Measurements from ENCODE around the gene AKR1C1. TPM values are rescaled to one million over a fixed set of nuclear protein-coding genes. Genes with fewer than 3 reads are reported as not detected.
"Not testable (repeated sequence)": the region's sequence is repeated elsewhere in the genome, so short reads cannot be mapped to it uniquely, and the experiment has no call there.

Gene AKR1C1
- total RNA-seq, 4 donors from 2014 or later: 47.1 to 94.8 (median 77.5) TPM

DNA sequence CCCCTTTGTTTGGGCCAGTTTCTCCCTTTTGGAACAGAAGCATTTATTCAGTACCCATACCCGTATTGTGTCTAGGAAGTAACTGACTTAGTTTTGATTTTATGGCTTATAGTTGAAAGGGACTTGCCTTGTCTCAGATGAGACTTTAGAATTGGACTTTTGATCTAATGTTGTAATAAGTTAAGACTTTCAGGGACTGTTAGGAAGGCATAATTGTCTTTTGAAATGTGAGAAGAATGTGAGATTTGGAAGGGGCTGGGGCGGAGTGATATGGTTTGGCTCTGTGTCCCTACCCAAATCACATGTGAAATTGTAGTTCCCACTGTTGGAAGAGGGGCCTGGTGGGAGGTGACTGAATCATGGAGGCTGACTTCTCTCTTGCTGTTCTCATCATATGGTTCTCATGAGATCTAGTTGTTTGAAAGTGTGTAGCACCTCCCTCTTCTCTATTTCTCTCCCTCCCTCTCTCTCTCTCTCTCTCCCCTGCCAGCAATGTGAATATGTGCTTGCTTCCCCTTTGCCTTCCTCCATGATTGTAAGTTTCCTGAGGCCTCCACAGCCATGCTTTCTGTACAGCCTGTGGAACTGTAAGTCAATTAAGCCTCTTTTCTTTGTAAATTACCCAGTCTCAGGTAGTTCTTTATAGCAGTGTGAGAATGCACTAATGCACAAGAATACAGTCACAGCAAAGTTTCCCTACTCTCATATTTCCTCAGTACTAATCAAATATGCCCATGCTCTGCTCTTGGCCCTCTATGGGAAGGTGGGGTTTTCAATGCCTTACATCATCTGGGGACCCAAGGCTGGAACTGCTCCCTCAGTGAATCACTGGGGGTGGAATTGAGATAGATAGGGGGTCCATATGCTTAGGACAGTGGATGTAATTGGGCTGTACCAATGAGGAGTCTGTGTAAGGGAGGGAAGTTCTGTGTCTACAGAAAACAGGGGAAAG, 17.2 kb upstream of the AKR1C1 start:
- Histone ChIP-seq H3K4me1 (peaks cover 0 to 64% (median 16%) of the 10 kb centered on the region in 4 donors), H3K27me3 (no peaks in the 10 kb centered on the region), H3K4me3 (no peak overlapping the region), H3K36me3 (no peaks in the 10 kb centered on the region), H3K9me3 (no peaks in the 10 kb centered on the region), H3K27ac (peak overlapping the region in 2 of 4 donors; percentile 73 to 88)
- no peak for DNase-seq (ENCODE audit: low spot score in 2 of 2)
- TF ChIP-seq, protein P1, sequence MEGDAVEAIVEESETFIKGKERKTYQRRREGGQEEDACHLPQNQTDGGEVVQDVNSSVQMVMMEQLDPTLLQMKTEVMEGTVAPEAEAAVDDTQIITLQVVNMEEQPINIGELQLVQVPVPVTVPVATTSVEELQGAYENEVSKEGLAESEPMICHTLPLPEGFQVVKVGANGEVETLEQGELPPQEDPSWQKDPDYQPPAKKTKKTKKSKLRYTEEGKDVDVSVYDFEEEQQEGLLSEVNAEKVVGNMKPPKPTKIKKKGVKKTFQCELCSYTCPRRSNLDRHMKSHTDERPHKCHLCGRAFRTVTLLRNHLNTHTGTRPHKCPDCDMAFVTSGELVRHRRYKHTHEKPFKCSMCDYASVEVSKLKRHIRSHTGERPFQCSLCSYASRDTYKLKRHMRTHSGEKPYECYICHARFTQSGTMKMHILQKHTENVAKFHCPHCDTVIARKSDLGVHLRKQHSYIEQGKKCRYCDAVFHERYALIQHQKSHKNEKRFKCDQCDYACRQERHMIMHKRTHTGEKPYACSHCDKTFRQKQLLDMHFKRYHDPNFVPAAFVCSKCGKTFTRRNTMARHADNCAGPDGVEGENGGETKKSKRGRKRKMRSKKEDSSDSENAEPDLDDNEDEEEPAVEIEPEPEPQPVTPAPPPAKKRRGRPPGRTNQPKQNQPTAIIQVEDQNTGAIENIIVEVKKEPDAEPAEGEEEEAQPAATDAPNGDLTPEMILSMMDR (IDR thresholded peaks at IDR 0.05): no peak
- TF ChIP-seq EP300 (IDR thresholded peaks at IDR 0.05) (no peak), POLR2A (IDR thresholded peaks at IDR 0.05) (no peak)
- 83 to 90% methylated on average over 2 of the region's 2 CpGs for WGBS, 2 donors

DNA sequence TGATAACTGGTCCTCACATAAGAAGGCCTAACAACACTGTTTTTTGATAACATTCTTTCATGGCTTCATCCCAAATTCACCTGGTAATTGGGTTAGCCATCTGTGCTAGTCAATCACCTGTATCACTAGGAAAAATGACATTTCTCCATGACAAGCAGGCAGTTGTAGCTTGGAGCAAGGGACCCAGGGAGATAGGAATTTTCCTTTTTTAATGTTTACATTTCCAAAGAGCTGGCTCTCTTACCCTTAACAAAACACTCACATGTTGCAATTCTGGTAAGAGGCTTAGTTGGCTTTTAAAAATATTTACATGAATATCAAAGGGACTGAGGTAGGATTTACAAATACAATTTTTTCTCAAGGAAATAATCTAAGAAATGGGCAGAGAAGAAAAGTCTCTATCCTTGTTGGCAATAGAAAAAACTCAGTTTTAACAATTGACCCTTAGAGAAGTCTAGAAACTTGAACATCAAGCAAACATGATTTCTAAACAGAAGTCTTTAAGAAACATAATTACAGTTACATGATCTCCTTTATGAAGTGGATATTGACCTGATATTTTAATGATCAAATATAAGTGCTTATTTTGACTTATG, 16.1 kb upstream of the AKR1C1 start:
- no peaks in the 10 kb centered on the region for H3K27me3 ChIP-seq
- no peak for TF ChIP-seq EP300 (IDR thresholded peaks at IDR 0.05)
- TF ChIP-seq, protein P1 (IDR thresholded peaks at IDR 0.05): no peak
- no peak for TF ChIP-seq POLR2A (IDR thresholded peaks at IDR 0.05)
- no peaks in the 10 kb centered on the region for H3K9me3 ChIP-seq
- peaks cover 0 to 62% (median 16%) of the 10 kb centered on the region in 4 donors for H3K4me1 ChIP-seq
- H3K36me3 ChIP-seq: no peaks in the 10 kb centered on the region
- peak overlapping the region; percentile 58 to 88 (median 66) for H3K27ac ChIP-seq
- DNase-seq (ENCODE audit: low spot score in 2 of 2): no peak
- H3K4me3 ChIP-seq: no peak overlapping the region

DNA sequence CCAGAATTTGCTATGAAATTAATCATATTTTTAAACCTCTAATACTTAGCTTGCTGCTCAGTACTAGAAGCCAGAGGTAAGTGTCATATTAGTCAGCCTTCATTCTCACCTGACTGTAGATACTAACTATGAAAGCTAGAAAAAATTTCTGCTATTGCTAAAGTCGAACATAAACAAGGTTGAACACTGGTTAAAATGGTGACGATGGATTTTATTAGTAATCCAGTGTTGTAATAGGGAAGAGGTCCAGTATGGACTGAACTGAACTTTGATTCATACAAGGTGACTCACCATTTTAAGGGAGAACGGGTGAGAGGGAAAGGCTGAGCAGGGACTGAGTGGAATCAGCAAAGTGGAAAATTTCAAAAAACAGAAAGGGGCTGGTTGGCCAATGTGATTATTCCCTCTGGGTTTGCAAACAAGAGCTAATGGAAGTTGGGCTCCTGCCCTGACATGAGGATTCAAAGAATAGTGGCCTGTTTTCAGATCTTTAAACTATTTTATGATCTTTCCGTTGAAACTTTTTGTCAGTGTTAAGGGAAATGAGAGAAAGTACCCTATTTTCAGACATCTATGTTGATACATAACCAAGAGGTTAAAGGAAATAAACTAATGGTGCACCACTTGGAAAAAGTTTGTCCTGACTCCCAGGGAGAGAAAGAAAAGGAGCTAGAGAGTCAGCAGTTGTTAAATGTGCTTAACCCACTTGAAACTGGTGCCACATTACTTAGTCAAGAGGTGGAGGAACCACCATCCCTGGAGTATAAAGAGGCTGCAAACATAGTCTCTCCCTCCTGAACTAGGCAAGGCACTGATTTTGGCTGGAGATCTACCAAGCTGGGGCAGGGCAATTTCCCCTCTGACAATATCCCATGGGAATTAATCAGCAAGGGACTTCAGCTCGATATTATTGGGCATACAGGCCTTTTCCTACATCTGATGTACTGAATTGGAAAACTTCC, 15.3 kb upstream of the AKR1C1 start:
- peak; percentile 18 to 85 for TF ChIP-seq EP300 (IDR thresholded peaks at IDR 0.05)
- TF ChIP-seq, protein P1 (IDR thresholded peaks at IDR 0.05): no peak
- Histone ChIP-seq H3K27me3 (no peaks in the 10 kb centered on the region), H3K27ac (peak overlapping the region; percentile 58 to 88 (median 68)), H3K36me3 (no peaks in the 10 kb centered on the region), H3K4me1 (peaks cover 0 to 59% (median 16%) of the 10 kb centered on the region in 4 donors), H3K9me3 (no peaks in the 10 kb centered on the region), H3K4me3 (no peak overlapping the region)
- 35 to 38% methylated on average over 5 of the region's 5 CpGs for WGBS, 2 donors
- DNase-seq (ENCODE audit: low spot score in 2 of 2): peak; percentile 22 to 69

- 33 to 38% methylated on average over 3 to 5 of the region's 5 CpGs for WGBS, 2 donors
Measured at GRCh38 chr10:4951512-4952162, 11.6 kb upstream of the AKR1C1 start.

GRCh38 chr10:4953405-4953804, 9.8 kb upstream of the AKR1C1 start:
- TF ChIP-seq POLR2A (IDR thresholded peaks at IDR 0.05) (no peak), EP300 (IDR thresholded peaks at IDR 0.05) (no peak)
- TF ChIP-seq, protein P1 (IDR thresholded peaks at IDR 0.05): no peak
- Histone ChIP-seq H3K27ac (no peak overlapping the region), H3K9me3 (no peaks in the 10 kb centered on the region), H3K4me3 (no peak overlapping the region), H3K4me1 (peaks cover 0 to 20% (median 2%) of the 10 kb centered on the region in 4 donors), H3K27me3 (no peaks in the 10 kb centered on the region), H3K36me3 (no peaks in the 10 kb centered on the region)
- no peak for DNase-seq (ENCODE audit: low spot score in 2 of 2)

More at GRCh38 chr10:4951512-4952162, 11.6 kb upstream of the AKR1C1 start:
- H3K27me3 ChIP-seq; H3K36me3 ChIP-seq; H3K27ac ChIP-seq; H3K9me3 ChIP-seq; DNase-seq (ENCODE audit: low spot score in 2 of 2); H3K4me3 ChIP-seq: not testable (repeated sequence)
- peaks cover 0 to 25% (median 4%) of the 10 kb centered on the region in 4 donors for H3K4me1 ChIP-seq

- H3K36me3 ChIP-seq; H3K27me3 ChIP-seq; DNase-seq (ENCODE audit: low spot score in 2 of 2); H3K27ac ChIP-seq; H3K4me3 ChIP-seq; H3K9me3 ChIP-seq: not testable (repeated sequence)
- H3K4me1 ChIP-seq: peaks cover 0 to 10% (median 0%) of the 10 kb centered on the region in 4 donors
- WGBS, 2 donors: 81 to 83% methylated on average over 6 of the region's 7 CpGs
Measured at GRCh38 chr10:4956088-4956487, 7.1 kb upstream of the AKR1C1 start.

DNA sequence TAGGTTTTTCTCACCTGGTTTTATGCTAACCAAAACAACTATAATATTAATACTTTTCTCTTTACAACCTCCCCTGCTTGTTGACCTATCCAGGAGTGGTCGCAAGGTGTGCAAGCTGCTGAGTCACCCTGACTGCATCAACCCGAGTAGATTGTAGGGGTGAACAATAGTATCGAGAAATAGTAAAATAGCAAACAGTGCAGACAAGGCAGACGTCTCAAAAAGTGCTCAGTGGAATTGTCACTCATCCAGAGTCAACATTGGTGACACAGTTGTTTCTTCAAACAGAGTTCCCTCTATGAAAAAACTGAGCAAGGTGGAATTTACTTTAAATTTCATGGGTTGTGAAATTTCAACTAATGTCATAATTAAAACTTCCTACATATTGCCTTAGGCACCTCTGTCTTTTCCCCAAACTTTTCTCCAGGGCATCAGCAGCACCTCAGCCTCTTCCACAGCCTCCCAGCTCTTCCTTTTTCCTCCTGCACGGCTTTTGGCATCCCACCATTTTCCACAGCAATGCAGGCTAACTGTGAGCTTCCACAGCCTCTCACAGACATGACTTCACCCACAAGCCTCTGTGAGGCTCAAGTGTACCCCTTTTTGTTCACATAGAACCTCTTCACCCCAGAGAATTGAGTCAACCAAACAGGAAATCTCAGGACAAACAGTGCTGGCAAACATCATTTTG, 6.1 kb upstream of the AKR1C1 start:
- not testable (repeated sequence) for H3K36me3 ChIP-seq; H3K4me1 ChIP-seq; H3K27ac ChIP-seq; H3K9me3 ChIP-seq; H3K27me3 ChIP-seq; DNase-seq (ENCODE audit: low spot score in 2 of 2); H3K4me3 ChIP-seq
- 77 to 81% methylated on average over 5 of the region's 5 CpGs for WGBS, 2 donors

All from tibial nerve (tissue), 4 donors.